Activated CD4-positive, alpha-beta T cell treated with anti-CD3 and anti-CD28 coated beads, Interleukin-10, Interleukin-2, amounts not matched to agents 100 ng/mL and 50 ng/mL, durations not matched to agents 16 hours and 8 hours (primary cell): ENCODE results near the gene COL6A1.

Experiments used
- DNase-seq: peaks from one replicate; pipeline ENCODE4 v3.0.0-alpha.2; 2020

Gene COL6A1

GRCh38 chr21:46006547-46007491 lies 25.2 kb downstream of the COL6A1 start:
- DNase-seq = no peak

- DNase-seq = no peak
Measured at GRCh38 chr21:46007492-46007868, 25.9 kb downstream of the COL6A1 start.

GRCh38 chr21:46008893-46009621 lies 27.5 kb downstream of the COL6A1 start:
- DNase-seq = no peak

GRCh38 chr21:46009951-46010705 lies 28.6 kb downstream of the COL6A1 start:
- DNase-seq = no peak

- no peak for DNase-seq
Measured at GRCh38 chr21:46011267-46011967, 29.8 kb downstream of the COL6A1 start.

- DNase-seq = no peak
Measured at GRCh38 chr21:46012154-46012553, 30.6 kb downstream of the COL6A1 start.

- DNase-seq = no peak
Measured at GRCh38 chr21:46014828-46015227, 33.3 kb downstream of the COL6A1 start.

GRCh38 chr21:46017148-46017547 lies 35.6 kb downstream of the COL6A1 start:
- DNase-seq = no peak

- DNase-seq = no peak
Measured at GRCh38 chr21:46017695-46018094, 36.1 kb downstream of the COL6A1 start.

GRCh38 chr21:46018615-46019014 lies 37.0 kb downstream of the COL6A1 start:
- no peak for DNase-seq

- no peak for DNase-seq
Measured at GRCh38 chr21:46020581-46020980, 39.0 kb downstream of the COL6A1 start.

GRCh38 chr21:46021398-46021797 lies 39.8 kb downstream of the COL6A1 start:
- DNase-seq = no peak

- no peak for DNase-seq
Measured at GRCh38 chr21:46021978-46022544, 40.5 kb downstream of the COL6A1 start.

- DNase-seq = no peak
Measured at GRCh38 chr21:46022551-46023525, 41.3 kb downstream of the COL6A1 start.

GRCh38 chr21:46023555-46023954 lies 42.0 kb downstream of the COL6A1 start:
- DNase-seq = no peak

GRCh38 chr21:46024141-46024540 lies 42.6 kb downstream of the COL6A1 start:
- DNase-seq = no peak

GRCh38 chr21:46025113-46025770 lies 43.7 kb downstream of the COL6A1 start:
- no peak for DNase-seq

- DNase-seq = no peak
Measured at GRCh38 chr21:46027851-46028493, 46.4 kb downstream of the COL6A1 start.

GRCh38 chr21:46028573-46029091 lies 47.1 kb downstream of the COL6A1 start:
- DNase-seq = no peak
